Lung (tissue), 12 donors: ENCODE data around the gene UGCG. TPM values are rescaled to one million over a fixed set of nuclear protein-coding genes. Genes with fewer than 3 reads are reported as not detected.
"Not testable (repeated sequence)": the region's sequence is repeated elsewhere in the genome, so short reads cannot be mapped to it uniquely, and the experiment has no call there.

Experiments used
- ATAC-seq: fragments of 200-7000 bp; cut with Tn5 transposase; one replicate; pipeline ENCODE4 v1.9.1; 2020; ENCODE audit warnings: moderate number of reproducible peaks; ENCODE audit not compliant: insufficient read depth, low FRiP score
- DNase-seq, 3 donors: peaks; one replicate each; pipeline ENCODE4 v3.0.0-alpha.2; 2013 to 2017
- H3K27ac ChIP-seq, 2 donors: one replicate each; pipeline ENCODE4 v1.5.1; 2013; ENCODE audit warnings: mild to moderate bottlenecking in 2 of 2, moderate library complexity in 2 of 2, control low read depth in 1 of 2, inconsistent platforms in 1 of 2, low read depth in 1 of 2, low read length in 1 of 2
- H3K27me3 ChIP-seq, 3 donors: one replicate each; pipeline ENCODE4 v1.5.1; 2013; ENCODE audit warnings: low read length in 2 of 3; ENCODE audit not compliant: control insufficient read depth in 3 of 3, insufficient read depth in 3 of 3
- H3K36me3 ChIP-seq, 4 donors: one replicate each; pipeline ENCODE4 v1.5.1; 2013; ENCODE audit warnings: low read length in 4 of 4, mild to moderate bottlenecking in 1 of 4, moderate library complexity in 1 of 4; ENCODE audit not compliant: control insufficient read depth in 4 of 4, insufficient read depth in 4 of 4
- H3K4me1 ChIP-seq, 5 donors: one replicate each; pipeline ENCODE4 v1.5.1; 2013; ENCODE audit warnings: low read length in 5 of 5, mild to moderate bottlenecking in 2 of 5, moderate library complexity in 1 of 5; ENCODE audit not compliant: control insufficient read depth in 5 of 5, insufficient read depth in 5 of 5
- H3K4me3 ChIP-seq: one replicate; pipeline ENCODE4 v1.5.1; 2013; ENCODE audit warnings: mild to moderate bottlenecking, control low read depth, moderate library complexity
- H3K9ac ChIP-seq, 2 donors: one replicate each; pipeline ENCODE4 v1.5.1; 2013; ENCODE audit warnings: low read length in 2 of 2, control low read depth in 1 of 2; ENCODE audit not compliant: insufficient read depth in 1 of 2
- H3K9me3 ChIP-seq, 4 donors: one replicate each; pipeline ENCODE4 v1.5.1; 2013; ENCODE audit warnings: low read length in 3 of 4, mild to moderate bottlenecking in 1 of 4, moderate library complexity in 1 of 4; ENCODE audit not compliant: control insufficient read depth in 4 of 4, insufficient read depth in 3 of 4
- CTCF ChIP-seq: IDR thresholded peaks from 2 replicates; pipeline ENCODE4 v1.5.1; 2012; ENCODE audit warnings: mild to moderate bottlenecking; ENCODE audit errors: control extremely low read depth, extremely low read depth
- WGBS, 2 donors: extraction: QIAGEN DNeasy Blood & Tissue Kit; methylation state at CpG; one replicate each; pipeline ENCODE4 v1.1.7; 2013; 5-methylcytosine and 5-hydroxymethylcytosine counted together
- polyA plus RNA-seq, 2 donors: library from polyadenylated mRNA; stranded (reverse); fragments of 200-250 nt; gene quantifications; one replicate each; pipeline ENCODE4 v1.2.1, GENCODE V29; 2013
- total RNA-seq, 2 donors: library from RNA; depleted of rRNA in 1 of 2; stranded (reverse); fragments of >200 nt in 1 of 2; gene quantifications; one replicate each; pipeline ENCODE4 v1.2.1, GENCODE V29; 2014 to 2021
- donor health status: control.
- donor health status: control.
- donor health status: Bipolar disorder and iron deficiency.
- donor health status: healthy.
- donor health status: DM: yes; HTN: yes; CAD: no.

The UGCG gene
- total and polyA plus RNA-seq, 4 donors: 32.2 to 157 (median 37.5) TPM

- TF ChIP-seq CTCF: no peak
- no peak overlapping the region for H3K9ac ChIP-seq
- DNase-seq: no peak
- no peaks in the 10 kb centered on the region for H3K36me3 ChIP-seq
- 82 to 91% methylated on average over 6 of the region's 6 CpGs for WGBS, 2 donors
- ATAC-seq: no peak
- H3K27ac ChIP-seq: no peak overlapping the region
- no peaks in the 10 kb centered on the region for H3K9me3 ChIP-seq
- peaks cover 0 to 2% (median 0%) of the 10 kb centered on the region in 3 donors for H3K27me3 ChIP-seq
- no peak overlapping the region for H3K4me3 ChIP-seq
- peaks cover 0 to 9% (median 4%) of the 10 kb centered on the region in 5 donors for H3K4me1 ChIP-seq
Observed at GRCh38 chr9:111955048-111955447, 58.4 kb downstream of the UGCG start.

- peak overlapping the region in 1 of 2 donors; percentile 17 for H3K27ac ChIP-seq
- no peaks in the 10 kb centered on the region for H3K9me3 ChIP-seq
- no peak overlapping the region for H3K4me3 ChIP-seq
Observed at GRCh38 chr9:111957856-111958631, 61.4 kb downstream of the UGCG start.

GRCh38 chr9:111959468-111960359 is 63.1 kb downstream of the UGCG start:
- Histone ChIP-seq H3K4me3 (no peak overlapping the region), H3K4me1 (peaks cover 0 to 9% (median 4%) of the 10 kb centered on the region in 5 donors), H3K9ac (no peak overlapping the region), H3K36me3 (no peaks in the 10 kb centered on the region), H3K27ac (no peak overlapping the region), H3K27me3 (peaks cover 0 to 2% (median 0%) of the 10 kb centered on the region in 3 donors), H3K9me3 (no peaks in the 10 kb centered on the region)
- ATAC-seq (peak; percentile 43), DNase-seq (no peak)
- no peak for TF ChIP-seq CTCF
- 77 to 90% methylated on average over 7 of the region's 7 CpGs for WGBS, 2 donors

More at GRCh38 chr9:111957856-111958631, 61.4 kb downstream of the UGCG start:
- 2 to 8% methylated on average over 3 of the region's 3 CpGs for WGBS, 2 donors
- Histone ChIP-seq H3K27me3 (peaks cover 0 to 2% (median 0%) of the 10 kb centered on the region in 3 donors), H3K9ac (peak overlapping the region in 1 of 2 donors; percentile 33), H3K4me1 (peaks cover 0 to 9% (median 4%) of the 10 kb centered on the region in 5 donors), H3K36me3 (no peaks in the 10 kb centered on the region)
- ATAC-seq: peak; percentile 82
- DNase-seq: peak; percentile 60 to 91 (median 86)
- TF ChIP-seq CTCF: no peak

- 68 to 74% methylated on average over 4 of the region's 4 CpGs for WGBS, 2 donors
- not testable (repeated sequence) for H3K27me3 ChIP-seq, ATAC-seq, H3K27ac ChIP-seq, DNase-seq, H3K4me3 ChIP-seq, H3K9me3 ChIP-seq, H3K9ac ChIP-seq, H3K36me3 ChIP-seq, H3K4me1 ChIP-seq
Observed at GRCh38 chr9:111960485-111960884, 63.9 kb downstream of the UGCG start.
